GM18508 (cell line): ENCODE results near the gene GATB.

Source experiments
- ATAC-seq: cut with Tn5 transposase; IDR thresholded peaks from one replicate; pipeline ENCODE4 v1.9.1; 2021; ENCODE audit warnings: moderate number of reproducible peaks; ENCODE audit not compliant: insufficient read depth, unreplicated experiment

The GATB gene, protein sequence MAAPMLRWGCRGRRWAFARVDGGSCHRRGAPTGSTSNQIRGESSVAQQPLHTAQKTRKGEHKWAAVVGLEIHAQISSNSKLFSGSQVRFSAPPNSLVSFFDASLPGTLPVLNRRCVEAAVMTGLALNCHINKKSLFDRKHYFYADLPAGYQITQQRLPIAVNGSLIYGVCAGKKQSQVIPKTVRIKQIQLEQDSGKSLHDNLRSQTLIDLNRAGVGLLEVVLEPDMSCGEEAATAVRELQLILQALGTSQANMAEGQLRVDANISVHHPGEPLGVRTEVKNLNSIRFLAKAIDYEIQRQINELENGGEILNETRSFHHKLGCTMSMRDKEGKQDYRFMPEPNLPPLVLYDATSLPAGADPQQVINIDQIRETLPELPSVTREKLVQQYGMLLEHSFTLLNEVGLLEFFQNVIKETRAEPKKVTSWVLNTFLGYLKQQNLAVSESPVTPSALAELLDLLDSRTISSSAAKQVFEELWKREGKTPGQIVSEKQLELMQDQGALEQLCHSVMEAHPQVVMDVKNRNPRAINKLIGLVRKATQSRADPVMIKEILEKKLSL

DNA sequence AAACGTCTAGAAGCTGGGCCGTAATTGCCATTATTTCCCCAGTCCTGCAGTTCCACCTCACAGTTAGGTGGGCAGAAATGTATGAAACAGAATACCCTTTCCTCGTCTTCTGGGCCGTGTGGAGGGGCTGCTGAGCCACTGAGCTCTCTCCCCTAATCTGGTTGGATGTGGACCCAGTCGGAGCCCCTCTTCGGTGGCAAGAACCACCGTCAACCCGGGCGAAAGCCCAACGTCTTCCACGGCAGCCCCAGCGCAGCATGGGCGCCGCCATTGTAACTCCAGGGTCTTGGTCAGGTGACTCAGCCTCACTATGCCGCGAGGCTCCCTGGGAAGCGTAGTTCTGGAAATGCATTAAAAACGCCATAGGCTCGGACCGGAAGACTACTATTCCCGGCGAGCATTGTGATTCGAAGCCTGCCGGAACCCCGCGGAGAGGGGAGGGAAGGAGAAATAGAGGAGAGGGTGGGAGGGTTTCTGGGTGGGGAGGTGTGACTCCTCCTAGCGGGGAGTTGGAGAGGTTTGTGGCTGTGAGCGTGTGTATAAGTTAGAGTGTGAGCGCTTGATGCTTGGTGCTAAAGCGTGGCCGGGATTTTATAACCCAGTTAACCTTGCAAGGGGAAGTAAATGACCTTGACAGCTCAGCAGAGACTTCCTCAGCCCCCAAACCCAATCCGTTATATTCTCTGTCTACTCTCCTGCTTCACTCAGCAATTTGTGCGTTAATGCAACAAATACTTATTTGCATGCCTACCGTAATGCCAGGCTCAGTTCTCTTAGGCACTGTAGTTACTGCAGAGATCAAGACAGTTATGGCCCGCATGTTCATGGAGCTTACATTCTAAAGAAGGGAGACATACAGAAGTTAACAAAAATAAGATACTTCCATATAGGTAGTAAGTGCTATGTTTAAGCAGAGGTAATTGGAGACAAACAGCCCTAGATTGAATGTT, at the start of gene GATB:
Gene GATB (minus strand): TSS at position 296 of the 950 bp plus-strand sequence. CDS start 25 bp downstream, at position 271.
- peak; percentile 98 for ATAC-seq

DNA sequence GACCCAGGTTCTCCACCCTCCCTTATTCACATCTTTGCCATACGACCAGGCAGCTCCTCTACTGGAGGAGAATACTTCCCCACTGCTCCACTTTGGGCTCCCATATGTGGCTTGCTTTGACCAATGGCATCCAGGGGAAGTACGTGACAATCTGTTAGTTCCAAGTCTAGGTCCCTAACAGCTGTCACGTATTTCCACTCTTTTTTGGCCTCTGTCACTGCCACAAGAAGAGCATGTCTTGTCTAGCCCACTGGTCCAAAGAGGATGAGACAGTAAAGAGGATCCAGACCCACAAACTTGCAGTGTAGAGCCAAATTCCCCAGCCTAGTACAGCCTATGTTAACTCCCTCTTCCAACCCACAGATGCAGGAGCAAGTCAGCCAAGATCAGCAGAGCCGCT, 49.7 kb upstream of the GATB start:
- no peak for ATAC-seq

DNA sequence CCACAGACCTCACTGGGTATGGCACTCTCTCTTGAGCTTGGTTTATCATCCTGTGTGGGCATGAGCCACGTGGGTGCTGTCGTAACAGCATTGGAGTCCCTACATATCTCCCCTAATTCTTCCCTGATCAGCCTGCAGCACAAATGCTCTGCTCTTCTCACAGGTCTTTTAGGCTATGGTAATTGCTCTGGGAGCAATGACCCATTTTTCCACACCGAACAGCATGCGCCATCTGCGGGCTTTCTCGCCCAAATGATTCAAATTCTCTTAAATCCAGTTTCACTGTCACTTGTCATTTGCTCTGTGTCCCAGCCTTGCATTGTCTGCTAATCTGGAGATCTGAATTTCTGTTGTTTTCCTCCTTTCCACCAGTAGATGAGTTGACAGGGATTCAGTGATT, 48.9 kb upstream of the GATB start:
- ATAC-seq = no peak

DNA sequence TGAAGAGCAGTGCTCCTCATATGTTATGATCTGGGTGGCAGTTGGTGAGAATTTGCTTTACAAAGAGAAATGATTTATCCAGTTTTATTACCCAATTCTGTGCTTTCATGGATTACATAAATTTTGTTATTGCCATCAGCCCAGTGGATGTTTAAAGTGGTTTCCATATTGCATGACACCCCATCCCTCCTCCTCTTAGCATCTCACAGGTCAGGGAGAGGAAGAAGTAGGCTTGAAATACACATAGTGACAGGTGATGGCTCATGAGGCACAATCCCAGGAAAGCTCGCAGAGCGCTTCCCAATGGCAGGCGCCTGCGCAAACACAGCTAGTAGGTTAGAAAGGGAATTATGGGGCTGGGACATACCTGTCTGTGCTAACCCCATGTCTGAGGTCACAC, 47.7 kb upstream of the GATB start:
- ATAC-seq = no peak

DNA sequence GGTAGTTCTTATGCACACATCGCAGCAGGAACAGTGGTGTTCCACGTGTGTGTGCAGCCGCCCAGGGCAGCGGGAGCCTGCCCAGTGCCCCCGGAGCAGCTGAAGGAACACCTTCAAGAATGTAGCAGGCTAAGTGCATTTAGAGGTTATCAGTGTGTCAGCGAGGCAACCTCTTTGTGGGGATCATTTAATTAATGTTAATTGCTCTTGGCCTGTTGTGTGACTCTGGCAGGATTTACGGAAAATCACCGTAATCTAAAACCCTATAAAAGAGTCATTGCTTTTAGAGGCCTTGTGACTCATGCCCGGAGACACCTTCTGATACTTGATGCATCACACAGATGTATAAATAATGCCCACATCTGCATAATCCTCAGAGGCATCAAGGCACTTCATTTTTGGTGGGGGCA, 47.3 kb upstream of the GATB start:
- ATAC-seq = no peak

DNA sequence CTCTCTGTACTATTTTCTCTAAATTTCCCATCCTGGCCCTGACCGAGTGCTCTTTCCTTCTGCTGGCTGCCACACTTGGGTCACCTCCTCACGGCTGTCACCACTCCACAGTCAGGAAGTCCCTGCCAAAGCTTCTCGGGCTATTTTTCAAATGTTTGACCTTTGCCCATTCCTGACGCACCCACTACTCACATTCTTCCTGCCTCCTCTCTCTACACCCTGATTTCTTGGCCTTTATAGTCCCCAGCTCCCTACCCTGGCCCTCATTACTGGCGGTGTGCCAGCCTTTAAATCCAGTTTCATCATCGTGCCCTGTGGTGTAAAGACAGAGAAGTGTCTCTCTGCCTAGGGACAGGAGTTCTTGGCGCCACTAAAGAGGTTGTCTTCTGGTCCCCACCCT, 46.4 kb upstream of the GATB start:
- ATAC-seq = no peak

DNA sequence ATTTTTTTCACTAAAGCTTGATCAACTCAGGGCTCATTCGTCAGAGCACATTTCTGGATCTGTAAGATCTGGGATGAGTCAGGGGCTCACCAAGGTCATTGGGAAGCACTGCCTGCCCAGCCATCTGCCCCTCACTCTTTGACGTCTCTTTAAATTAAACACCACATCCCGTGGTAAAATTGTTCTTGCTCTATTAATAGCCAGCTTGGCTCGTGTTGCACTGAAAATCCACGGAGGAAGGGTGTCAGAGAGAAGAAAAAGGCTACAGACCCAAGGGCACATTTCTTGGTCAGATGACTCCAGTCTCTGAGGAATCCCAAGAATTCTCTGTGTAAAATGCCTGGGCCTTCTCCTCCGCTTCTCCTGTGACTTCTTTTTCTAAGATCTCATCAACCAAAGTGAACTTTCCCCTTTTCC, 45.7 kb upstream of the GATB start:
- ATAC-seq = no peak

DNA sequence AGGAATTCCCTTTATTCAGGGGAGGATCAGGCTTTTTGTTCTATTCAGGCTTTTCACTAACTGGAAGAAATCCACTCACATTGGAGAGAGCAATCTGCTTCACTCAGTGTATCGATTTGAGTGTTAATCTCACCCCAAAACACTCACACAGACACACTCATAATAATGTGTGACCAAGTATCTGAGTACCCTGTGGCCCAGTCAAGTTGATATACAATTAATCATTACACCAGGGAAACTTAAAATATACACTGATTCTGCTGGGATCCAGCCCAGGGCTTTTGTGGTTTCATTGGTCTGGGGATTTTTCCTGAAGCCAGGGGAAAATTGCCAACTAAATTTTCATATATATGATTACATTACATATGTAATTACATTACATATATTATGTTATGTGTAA, 44.0 kb upstream of the GATB start:
- ATAC-seq = no peak

DNA sequence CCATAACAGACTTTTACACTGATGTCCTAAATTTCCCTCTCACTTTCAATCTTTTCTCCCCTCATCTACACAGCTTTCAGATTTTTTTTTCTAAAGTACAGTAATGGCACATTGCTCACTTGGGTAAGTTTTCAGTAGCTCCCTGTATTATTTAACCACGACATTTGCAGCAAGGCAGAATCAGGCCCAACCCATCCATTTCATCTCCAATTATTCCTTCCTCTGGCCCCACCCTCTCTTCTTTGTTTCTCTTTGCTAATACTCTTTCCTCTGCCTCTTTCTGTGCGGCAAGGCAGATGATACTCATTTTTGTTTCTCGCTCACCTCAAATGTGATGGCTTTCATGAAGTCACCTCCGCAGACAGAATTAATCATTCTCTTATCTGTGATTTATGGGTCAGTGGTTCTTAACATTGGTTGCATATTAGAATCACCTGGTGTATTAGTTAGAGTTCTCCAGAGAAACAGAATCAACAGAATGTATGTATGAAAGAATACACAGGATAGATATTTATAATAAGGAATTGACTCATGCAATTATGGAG, 43.4 kb upstream of the GATB start:
- no peak for ATAC-seq

DNA sequence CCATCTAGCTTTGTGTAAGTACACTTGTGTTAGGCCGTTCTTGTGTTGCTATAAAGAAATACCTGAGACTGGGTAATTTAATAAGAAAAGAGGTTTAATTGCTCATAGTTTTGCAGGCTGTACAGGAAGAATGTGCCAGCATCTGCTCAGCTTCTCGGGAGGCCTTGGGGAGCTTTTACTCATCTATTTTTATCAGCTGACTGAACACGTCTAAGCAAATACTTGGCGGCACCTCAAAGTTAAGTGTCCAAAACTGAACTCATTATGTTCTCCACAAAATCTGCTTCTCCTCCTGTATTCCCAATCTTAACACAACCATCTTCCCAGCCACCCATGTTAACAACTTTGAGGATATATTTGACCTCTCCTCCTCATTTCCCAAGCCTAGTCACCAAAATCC, 42.4 kb upstream of the GATB start:
- ATAC-seq = no peak

DNA sequence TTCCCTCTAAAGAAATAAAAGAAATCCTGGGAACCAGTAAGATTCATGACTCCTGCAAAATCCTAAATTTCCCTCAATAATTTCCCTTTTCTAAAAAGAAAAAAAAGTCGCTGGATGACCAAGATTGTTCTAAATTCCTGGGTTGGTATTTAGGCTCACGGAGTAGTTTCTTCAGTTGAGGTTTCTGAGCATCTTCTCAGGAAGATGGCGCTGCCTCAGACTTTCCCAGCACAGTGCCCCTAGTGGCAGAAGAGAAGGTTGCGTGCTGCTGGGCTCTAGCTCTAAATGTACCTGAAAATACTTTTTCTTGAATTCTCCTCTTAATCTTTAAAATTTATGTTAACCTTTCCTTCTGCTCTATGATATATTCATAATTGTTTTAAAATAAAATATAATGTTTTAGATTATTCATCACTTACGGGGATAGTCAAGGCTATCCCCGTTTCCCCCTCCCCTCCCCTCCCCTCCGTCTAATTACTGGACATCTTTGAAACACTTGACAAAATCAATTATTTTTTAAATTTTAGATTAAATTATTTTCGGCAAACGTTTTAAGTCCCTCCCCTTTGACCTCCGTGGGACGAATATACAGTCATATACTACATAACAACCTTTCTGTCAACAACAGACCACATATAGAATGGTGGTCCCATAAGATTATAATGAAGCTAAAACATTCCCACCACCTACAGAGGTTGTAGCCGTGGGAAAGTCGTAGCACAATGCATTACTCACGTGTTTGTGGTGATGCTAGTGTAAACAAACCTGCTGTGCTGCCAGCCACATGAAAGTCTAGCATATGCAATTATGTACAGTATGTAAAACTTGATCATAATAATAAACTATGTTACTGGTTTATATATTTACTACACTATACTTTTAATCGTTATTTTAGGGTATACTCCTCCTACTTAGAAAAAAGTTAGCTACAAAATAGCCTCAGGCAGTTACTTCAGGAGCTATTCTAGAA, 41.0 kb upstream of the GATB start:
- no peak for ATAC-seq

DNA sequence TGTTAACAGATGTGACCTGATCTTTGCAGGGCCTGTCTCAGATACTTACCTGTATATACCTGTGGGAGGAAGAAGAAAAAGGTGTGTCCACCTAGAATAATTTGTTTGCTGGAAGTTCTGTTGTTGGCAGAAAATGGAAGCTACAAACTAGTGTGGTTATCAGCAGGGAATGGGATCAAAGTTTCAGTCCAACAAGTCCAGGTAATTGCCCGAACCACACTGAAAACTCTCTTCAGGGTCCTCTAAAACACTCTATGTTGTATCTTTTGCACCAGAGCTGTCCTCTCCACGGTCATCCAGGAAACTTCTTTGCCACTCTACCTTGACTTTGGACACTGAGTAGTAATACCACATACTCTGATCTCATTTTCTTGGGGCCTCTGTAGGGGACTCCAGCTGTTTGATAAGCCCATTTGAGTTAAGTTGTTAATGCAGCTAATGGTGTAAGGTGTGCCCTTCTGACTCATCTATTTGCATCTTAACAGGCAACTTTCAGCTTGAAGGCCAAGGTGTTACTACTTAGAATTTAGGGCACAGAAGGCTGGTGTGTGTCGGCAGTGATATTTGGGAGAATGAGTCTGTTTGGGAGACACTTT, 38.7 kb upstream of the GATB start:
- no peak for ATAC-seq

DNA sequence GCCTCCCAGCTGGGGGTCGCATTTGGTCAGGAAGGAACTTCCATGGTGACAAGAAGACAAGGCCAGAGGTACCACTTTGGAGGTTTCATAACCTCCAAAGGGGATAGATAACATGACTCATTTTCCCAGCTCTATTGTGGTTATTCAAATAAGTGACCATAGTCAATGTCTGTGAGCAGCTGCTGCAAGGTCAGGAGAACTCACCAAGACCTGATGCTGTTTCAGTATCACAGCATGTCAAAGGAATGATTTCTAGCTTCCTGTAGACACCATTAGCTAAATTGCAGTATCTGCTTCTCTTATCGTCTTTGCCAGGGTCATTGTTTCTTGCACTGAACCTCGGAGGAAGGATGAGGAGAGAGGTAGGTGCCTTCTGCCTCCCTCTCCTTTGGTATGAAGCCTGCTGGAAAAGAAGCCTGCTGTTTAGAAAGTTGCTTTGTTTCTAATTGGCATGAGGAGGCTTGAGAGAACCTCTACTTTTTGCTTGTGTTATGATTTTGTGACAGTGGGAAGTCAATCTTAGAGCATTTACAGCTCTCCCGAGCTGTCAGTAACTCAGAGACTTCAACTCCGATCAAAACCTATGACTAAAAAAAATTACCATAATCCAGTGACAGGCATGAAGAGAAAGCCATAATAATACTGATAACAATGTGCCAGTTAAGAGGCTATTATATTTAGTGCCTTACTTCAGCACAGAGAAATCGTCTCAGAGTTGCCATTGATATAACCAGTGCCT, 38.0 kb upstream of the GATB start:
- peak; percentile 70 for ATAC-seq

DNA sequence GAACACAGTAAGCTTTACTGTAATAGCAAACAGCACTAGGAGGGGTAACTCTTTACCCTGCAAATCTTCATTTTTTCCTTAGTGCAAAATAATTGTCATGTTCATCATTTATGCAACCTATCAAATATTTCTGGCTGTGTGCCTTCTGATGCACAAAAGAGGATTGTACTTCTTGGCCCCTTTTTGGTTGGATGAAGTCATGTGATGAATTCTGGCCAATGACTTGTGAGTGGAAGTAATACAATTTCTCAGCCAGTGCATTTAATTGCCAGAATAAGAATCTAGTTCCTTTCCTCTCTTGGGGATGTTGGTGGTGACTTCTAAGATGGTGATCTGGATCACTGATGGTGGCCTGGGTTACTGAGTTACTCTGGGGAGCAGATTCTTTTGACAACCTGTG, 37.0 kb upstream of the GATB start:
- ATAC-seq = no peak

DNA sequence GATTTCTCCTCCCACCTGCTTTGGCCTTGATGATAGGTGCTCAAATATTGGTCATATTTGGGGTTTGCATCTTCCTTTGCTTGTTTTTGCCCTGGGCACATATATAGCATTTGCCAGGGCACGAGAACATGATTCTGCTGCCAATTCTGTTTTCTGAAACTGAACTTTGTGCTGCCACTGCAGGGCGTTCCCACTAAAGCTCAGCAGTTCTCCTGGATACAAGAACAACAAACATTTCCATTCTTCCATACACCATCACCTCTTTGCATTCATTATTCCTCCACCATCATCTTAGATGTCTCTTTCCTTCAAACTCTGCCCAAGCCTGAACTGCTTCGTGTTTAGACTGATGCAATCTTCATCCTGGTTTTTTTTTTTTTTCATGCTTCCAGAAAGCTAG, 36.3 kb upstream of the GATB start:
- ATAC-seq = no peak

DNA sequence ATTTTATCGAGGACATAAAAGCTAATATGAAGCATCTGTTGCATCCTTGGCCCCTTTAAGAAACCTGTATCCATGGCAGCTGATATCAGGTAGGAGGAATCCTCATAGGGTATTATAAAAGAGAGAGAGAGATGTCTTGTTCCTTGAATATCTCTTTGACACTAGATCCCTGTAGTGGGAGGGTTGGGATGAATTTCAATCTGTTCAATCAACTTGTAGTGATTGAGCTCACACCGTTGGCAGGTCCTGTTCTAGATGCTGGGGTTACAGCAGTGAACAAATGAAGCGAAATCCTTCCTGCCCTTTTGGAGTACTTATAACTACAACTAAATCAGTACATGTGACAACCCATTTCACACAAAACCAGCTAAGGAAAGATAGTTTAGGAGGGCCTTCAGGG, 35.3 kb upstream of the GATB start:
- ATAC-seq = no peak

DNA sequence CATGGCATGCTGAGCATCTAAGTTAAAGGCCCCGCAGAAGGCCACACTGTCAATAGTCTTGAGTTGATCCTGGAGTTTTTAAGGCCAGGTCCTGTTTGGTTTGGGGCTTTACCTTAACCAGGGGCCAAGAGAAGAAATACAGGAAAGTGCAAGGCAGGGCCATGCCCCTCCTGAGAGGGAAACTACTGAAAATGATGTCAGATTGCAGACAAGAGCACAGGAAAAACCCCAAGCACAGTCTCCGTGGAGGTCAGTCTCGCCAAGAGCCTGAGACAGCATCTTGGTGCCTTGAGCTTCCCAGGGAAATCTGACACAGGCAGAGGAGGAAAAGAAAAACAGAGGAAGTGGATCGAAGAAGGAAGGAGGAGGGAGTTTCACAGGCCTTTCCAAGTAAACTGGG, 32.2 kb upstream of the GATB start:
- ATAC-seq = no peak

DNA sequence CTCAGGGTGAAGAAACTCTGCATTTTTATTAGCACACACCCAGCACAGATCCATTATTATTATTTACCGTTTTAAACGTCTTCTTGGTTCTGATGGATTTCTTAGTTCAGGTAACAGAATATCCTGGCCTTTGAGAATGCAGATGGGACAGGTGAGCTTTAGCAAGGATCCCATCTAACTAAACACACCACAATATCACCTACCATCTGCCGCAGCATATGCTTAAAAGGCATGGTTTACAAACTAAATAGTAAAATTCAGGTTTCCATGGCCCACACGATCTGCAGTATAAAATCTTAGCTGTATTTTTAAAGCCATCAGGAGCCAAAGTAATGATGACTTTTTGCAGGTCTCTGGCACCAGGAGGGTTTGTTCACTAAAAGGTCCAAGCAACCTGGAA, 31.7 kb upstream of the GATB start:
- no peak for ATAC-seq

DNA sequence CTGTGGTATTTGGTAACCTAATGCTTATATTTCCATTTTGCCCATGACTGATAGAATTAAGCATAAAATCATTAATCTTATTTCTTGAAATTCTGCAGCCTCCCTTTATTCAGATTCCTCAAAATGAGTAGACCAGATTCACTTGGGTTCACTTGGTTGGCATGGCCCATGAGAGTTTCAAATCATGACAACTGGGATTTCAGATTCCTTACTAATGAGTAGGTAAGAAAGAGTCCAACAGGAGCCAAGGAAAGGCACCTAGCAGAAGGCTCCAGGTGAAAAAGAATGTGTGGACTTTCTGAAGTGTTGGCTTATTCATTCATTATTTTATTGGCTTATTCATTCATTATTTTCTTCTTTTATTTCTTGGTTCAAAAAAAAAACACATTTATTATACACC, 27.2 kb upstream of the GATB start:
- no peak for ATAC-seq
